ENCODE results near the gene CLMN.

DNA sequence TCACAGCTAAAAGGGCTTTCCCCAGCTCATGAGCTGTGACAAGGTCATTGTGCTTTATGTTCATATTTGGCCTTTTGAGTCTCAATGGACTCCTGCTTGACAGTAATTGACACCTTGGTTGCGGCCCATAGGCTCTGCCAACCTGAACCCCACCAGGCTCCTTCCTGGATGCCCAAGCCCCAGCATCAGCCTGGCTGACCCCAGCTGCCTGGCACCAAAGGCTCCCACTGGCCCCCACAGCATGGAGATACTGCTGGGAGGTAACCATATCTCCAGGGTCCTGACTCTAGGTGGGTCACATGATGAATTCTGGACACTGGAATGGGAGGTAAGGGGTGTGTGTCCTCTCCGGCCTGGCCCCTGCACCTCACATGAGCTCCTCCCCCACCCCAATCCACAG lies 50.2 kb downstream of the CLMN start:
- TF ChIP-seq, protein P1, sequence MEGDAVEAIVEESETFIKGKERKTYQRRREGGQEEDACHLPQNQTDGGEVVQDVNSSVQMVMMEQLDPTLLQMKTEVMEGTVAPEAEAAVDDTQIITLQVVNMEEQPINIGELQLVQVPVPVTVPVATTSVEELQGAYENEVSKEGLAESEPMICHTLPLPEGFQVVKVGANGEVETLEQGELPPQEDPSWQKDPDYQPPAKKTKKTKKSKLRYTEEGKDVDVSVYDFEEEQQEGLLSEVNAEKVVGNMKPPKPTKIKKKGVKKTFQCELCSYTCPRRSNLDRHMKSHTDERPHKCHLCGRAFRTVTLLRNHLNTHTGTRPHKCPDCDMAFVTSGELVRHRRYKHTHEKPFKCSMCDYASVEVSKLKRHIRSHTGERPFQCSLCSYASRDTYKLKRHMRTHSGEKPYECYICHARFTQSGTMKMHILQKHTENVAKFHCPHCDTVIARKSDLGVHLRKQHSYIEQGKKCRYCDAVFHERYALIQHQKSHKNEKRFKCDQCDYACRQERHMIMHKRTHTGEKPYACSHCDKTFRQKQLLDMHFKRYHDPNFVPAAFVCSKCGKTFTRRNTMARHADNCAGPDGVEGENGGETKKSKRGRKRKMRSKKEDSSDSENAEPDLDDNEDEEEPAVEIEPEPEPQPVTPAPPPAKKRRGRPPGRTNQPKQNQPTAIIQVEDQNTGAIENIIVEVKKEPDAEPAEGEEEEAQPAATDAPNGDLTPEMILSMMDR (conservative IDR thresholded peaks at IDR 0.05; ENCODE audit: low read depth, low read length): no peak
- no peak for TF ChIP-seq EZH2 (IDR thresholded peaks at IDR 0.05; ENCODE audit: borderline replicate concordance, low read depth, low read length, poor library complexity, severe bottlenecking)
